HepG2 (cell line): Measurements from ENCODE around the gene SLC29A1. TPM values are rescaled to one million over a fixed set of nuclear protein-coding genes. Genes with fewer than 3 reads are reported as not detected.

ENCODE experiments used
- GABPA ChIP-seq, 2 experiments: IDR thresholded peaks; 2 replicates each; pipeline ENCODE4 v1.6.1; 2011 to 2016; ENCODE audit warnings: low read depth in 2 of 2, low read length in 1 of 2, missing biosample characterization in 1 of 2, missing genetic modification characterization in 1 of 2
- HMGXB3 ChIP-seq: sonication (generic); formaldehyde crosslinking; IDR thresholded peaks from 2 replicates; pipeline ENCODE4 v1.4.0; 2020; ENCODE audit warnings: missing genetic modification reagents, borderline replicate concordance
- MED1 ChIP-seq: sonication (generic); formaldehyde crosslinking; IDR thresholded peaks from 2 replicates; pipeline ENCODE4 v1.4.0; 2020; ENCODE audit warnings: missing genetic modification reagents
- MLLT10 ChIP-seq: sonication (generic); formaldehyde crosslinking; IDR thresholded peaks from 2 replicates; pipeline ENCODE4 v1.4.0; 2020; ENCODE audit warnings: missing genetic modification reagents
- MXD3 ChIP-seq: IDR thresholded peaks from 2 replicates; pipeline ENCODE4 v1.6.1; 2016; ENCODE audit warnings: mild to moderate bottlenecking, missing biosample characterization, missing genetic modification reagents
- PLRG1 ChIP-seq: fragments of 450-650 bp; conservative IDR thresholded peaks from 2 replicates; pipeline ENCODE4 v1.6.1; 2016
- RBAK ChIP-seq: sonication (generic); formaldehyde crosslinking; IDR thresholded peaks from 2 replicates; pipeline ENCODE4 v1.5.1; 2020; ENCODE audit warnings: mild to moderate bottlenecking, missing genetic modification reagents
- RFX1 ChIP-seq: fragments of 450-650 bp; IDR thresholded peaks from 2 replicates; pipeline ENCODE4 v1.6.1; 2017
- ZBTB43 ChIP-seq: sonication (generic); formaldehyde crosslinking; conservative IDR thresholded peaks from 2 replicates; pipeline ENCODE4 v1.4.0; 2020; ENCODE audit warnings: missing genetic modification reagents
- ZNF124 ChIP-seq: sonication (generic); formaldehyde crosslinking; IDR thresholded peaks from 2 replicates; pipeline ENCODE4 v1.4.0; 2020; ENCODE audit warnings: missing genetic modification reagents
- ZNF441 ChIP-seq: sonication (generic); formaldehyde crosslinking; IDR thresholded peaks from 2 replicates; pipeline ENCODE4 v1.7.0; 2021; ENCODE audit warnings: missing genetic modification reagents, borderline replicate concordance
- ZNF512B ChIP-seq: sonication (generic); formaldehyde crosslinking; IDR thresholded peaks from 2 replicates; pipeline ENCODE4 v1.5.1; 2020; ENCODE audit warnings: missing genetic modification reagents, mild to moderate bottlenecking, borderline replicate concordance
- ZNF629 ChIP-seq: sonication (generic); formaldehyde crosslinking; conservative IDR thresholded peaks from 2 replicates; pipeline ENCODE4 v1.5.0; 2020; ENCODE audit warnings: missing genetic modification reagents
- ZNF709 ChIP-seq: sonication (generic); formaldehyde crosslinking; IDR thresholded peaks from 2 replicates; pipeline ENCODE4 v1.5.0; 2020; ENCODE audit warnings: mild to moderate bottlenecking, missing genetic modification reagents
- ZNF784 ChIP-seq: sonication (generic); formaldehyde crosslinking; IDR thresholded peaks from 2 replicates; pipeline ENCODE4 v1.5.1; 2020; ENCODE audit warnings: missing genetic modification reagents, mild to moderate bottlenecking, borderline replicate concordance
- ZNF792 ChIP-seq: IDR thresholded peaks from 2 replicates; pipeline ENCODE4 v1.6.1; 2016
- ZNF800 ChIP-seq: sonication (generic); formaldehyde crosslinking; IDR thresholded peaks from 2 replicates; pipeline ENCODE4 v1.4.0; 2020; ENCODE audit warnings: missing genetic modification reagents
- polyA plus RNA-seq, 8 experiments: library from polyadenylated mRNA; depleted of rRNA in 3 of 8; stranded (reverse) in 7 of 8; unstranded in 1 of 8; fragments of >200 nt; fragmentation: Illumina TruSeq in 4 of 8; extraction: Trizol in 4 of 8; gene quantifications; 2 replicates each; pipeline versions ENCODE4 v1.2.1 to v1.2.3, GENCODE V29; 2011 to 2016; ENCODE audit warnings: low read depth in 4 of 8, missing spikeins in 1 of 8, mixed read lengths in 1 of 8; ENCODE audit not compliant: insufficient read depth in 1 of 8
- total RNA-seq, 5 experiments: library from RNA; depleted of rRNA; stranded (reverse); fragments of >200 nt; fragmentation: Illumina TruSeq; extraction: Trizol; gene quantifications; 2 replicates each; pipeline ENCODE4 v1.2.3, GENCODE V29; 2016; ENCODE audit warnings: low read depth in 1 of 5

The SLC29A1 gene
- total and polyA plus RNA-seq, 2 of the 13 experiments (the other 11 are each of a cell fraction or from before 2014, with no cell fraction given) = 43.2 to 106 TPM

- peak; percentile 53; the same call in 1 of the 2 replicates for TF ChIP-seq HMGXB3
- TF ChIP-seq ZNF629 = no peak
- TF ChIP-seq MED1 (CRISPR knock-in tag) = peak; percentile 65
- TF ChIP-seq MLLT10 = no peak
- no peak for TF ChIP-seq ZBTB43
- TF ChIP-seq ZNF784 (CRISPR knock-in tag) = no peak
- no peak for TF ChIP-seq ZNF800 (CRISPR knock-in tag)
- peak; percentile 80; the same call in 1 of the 2 replicates for TF ChIP-seq ZNF792 (CRISPR knock-in tag)
- peak; percentile 35; the same call in 1 of the 2 replicates for TF ChIP-seq ZNF124 (CRISPR knock-in tag)
- no peak for TF ChIP-seq PLRG1
- TF ChIP-seq RBAK (CRISPR knock-in tag) = no peak
- TF ChIP-seq ZNF441 (CRISPR knock-in tag) = no peak; the same call in 1 of the 2 replicates
- TF ChIP-seq RFX1 = no peak
- no peak for TF ChIP-seq GABPA (IDR thresholded peaks at IDR 0.05; ENCODE audit: low read depth, low read length)
- TF ChIP-seq GABPA (CRISPR knock-in tag; IDR thresholded peaks at IDR 0.05; ENCODE audit: low read depth) = no peak
- TF ChIP-seq ZNF709 (CRISPR knock-in tag) = no peak
- no peak for TF ChIP-seq MXD3 (CRISPR knock-in tag)
- TF ChIP-seq ZNF512B (CRISPR knock-in tag) = no peak
Measured at GRCh38 chr6:44234101-44235025, 11.0 kb downstream of the SLC29A1 start (continued).
